ENCODE data around the gene CACNG6.

The CACNG6 gene

DNA sequence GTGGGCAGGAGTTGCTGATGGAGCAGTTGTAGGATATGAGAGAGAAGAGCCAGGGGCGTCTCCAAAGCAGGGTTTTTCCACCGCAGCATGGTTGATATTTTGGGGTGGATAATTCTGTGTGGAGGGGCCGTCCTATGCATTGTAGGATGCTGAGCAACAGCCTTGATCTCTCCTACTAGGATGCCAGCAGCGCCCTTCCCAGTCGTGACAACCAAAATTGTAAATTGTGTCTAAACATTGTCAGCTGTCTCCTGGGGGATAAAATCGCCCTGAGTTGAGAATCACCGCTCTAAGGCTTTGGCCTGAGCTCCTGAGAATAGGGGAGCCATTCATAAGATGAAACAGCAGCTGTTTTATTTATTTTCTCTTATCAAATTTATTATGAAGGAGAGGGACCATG is 24.5 kb upstream of the CACNG6 start:
- no peak overlapping the region for H3K4me3 ChIP-seq (ENCODE audit: low read depth, low read length)
- DNase-seq (ENCODE audit: low read depth), result no peak
- TF ChIP-seq, protein P1, sequence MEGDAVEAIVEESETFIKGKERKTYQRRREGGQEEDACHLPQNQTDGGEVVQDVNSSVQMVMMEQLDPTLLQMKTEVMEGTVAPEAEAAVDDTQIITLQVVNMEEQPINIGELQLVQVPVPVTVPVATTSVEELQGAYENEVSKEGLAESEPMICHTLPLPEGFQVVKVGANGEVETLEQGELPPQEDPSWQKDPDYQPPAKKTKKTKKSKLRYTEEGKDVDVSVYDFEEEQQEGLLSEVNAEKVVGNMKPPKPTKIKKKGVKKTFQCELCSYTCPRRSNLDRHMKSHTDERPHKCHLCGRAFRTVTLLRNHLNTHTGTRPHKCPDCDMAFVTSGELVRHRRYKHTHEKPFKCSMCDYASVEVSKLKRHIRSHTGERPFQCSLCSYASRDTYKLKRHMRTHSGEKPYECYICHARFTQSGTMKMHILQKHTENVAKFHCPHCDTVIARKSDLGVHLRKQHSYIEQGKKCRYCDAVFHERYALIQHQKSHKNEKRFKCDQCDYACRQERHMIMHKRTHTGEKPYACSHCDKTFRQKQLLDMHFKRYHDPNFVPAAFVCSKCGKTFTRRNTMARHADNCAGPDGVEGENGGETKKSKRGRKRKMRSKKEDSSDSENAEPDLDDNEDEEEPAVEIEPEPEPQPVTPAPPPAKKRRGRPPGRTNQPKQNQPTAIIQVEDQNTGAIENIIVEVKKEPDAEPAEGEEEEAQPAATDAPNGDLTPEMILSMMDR (IDR thresholded peaks at IDR 0.05; ENCODE audit: low read depth, low read length, missing control alignments), result no peak

- no peak for DNase-seq (ENCODE audit: low read depth)
- TF ChIP-seq, protein P1 (IDR thresholded peaks at IDR 0.05; ENCODE audit: low read depth, low read length, missing control alignments), result no peak
- H3K4me3 ChIP-seq (ENCODE audit: low read depth, low read length), result no peak overlapping the region
Measured at GRCh38 chr19:53969366-53969765, 22.1 kb upstream of the CACNG6 start.

- no peak overlapping the region for H3K4me3 ChIP-seq (ENCODE audit: low read depth, low read length)
- TF ChIP-seq, protein P1 (IDR thresholded peaks at IDR 0.05; ENCODE audit: low read depth, low read length, missing control alignments), result no peak
- DNase-seq (ENCODE audit: low read depth), result no peak
Measured at GRCh38 chr19:53971673-53972072, 19.8 kb upstream of the CACNG6 start.

DNA sequence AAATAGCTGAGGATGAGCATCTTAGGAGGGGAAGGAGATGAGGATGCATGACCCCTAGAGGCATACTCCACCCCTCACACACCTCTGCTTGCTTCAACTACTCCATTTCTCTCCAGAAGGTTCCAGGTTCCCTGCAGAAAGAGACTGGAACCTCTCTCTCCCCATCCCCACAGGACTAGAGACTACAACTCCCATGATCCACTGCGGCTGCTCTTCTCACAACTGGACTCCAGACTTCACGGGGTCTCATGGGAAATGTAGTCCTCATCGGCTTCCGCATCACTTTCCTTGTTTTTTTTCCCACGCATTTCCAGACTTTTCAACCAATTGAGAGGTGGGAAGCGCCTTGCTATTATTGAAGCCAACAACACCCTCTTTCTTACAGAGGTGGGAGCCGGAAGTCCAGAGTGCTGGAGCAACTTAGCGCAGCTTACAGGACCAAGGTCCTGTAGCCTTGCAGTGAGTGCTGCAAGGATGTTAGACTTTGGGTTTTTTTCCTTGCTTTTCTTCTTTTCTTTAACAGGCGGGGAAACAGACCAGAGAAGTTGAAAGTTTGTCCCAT is 13.9 kb upstream of the CACNG6 start:
- TF ChIP-seq, protein P1 (IDR thresholded peaks at IDR 0.05; ENCODE audit: low read depth, low read length, missing control alignments), result no peak
- H3K4me3 ChIP-seq (ENCODE audit: low read depth, low read length), result no peak overlapping the region
- peak; percentile 21 for DNase-seq (ENCODE audit: low read depth)

GRCh38 chr19:53977991-53978731 is 13.3 kb upstream of the CACNG6 start:
- TF ChIP-seq, protein P1 (IDR thresholded peaks at IDR 0.05; ENCODE audit: low read depth, low read length, missing control alignments), result no peak

DNA sequence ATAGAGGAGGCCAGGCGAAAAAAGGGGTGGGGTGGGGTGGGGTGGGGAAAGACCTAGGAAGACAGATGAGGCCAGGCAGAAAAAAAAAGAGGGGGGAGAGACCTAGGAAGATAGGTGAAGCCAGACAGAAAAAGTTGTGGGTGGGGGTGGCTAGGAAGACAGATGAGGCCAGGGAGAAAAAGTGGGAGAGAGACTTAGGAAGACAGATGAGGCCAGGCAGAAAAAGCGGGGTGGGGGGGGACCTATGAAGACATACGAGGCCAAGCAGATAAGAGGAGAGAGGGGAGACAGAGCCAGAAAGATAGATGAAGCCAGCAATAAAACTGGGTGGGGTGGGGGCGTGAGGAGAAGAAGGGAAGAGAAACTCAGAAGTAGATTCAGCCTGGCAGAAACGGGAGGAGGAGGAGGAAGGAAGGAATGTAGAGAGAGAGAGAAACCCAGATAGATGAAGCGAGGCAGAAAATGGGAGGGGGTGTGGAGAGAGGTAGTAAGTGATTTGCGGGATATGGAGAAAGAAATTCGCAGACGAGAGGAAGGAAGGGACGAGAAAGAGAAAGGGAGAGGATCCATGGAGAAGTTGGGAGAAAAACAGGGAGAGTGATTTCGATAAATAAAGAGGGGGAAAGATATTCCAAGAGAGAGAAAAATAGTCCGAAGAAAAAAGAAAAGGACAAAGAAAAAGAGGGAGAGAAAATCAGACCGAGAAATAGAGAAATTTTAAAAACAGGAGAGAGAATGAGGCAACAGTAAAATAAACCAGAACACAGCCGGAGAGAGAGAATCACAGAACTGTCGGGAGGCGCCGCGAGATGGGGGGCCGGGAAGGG is 12.2 kb upstream of the CACNG6 start:
- DNase-seq (ENCODE audit: low read depth), result no peak
- TF ChIP-seq, protein P1 (IDR thresholded peaks at IDR 0.05; ENCODE audit: low read depth, low read length, missing control alignments), result no peak
- H3K4me3 ChIP-seq (ENCODE audit: low read depth, low read length), result no peak overlapping the region

More at GRCh38 chr19:53977991-53978731, 13.3 kb upstream of the CACNG6 start:
- no peak overlapping the region for H3K4me3 ChIP-seq (ENCODE audit: low read depth, low read length)
- no peak for DNase-seq (ENCODE audit: low read depth)
